M059J (cell line): ENCODE results near the gene RBM39. TPM values are rescaled to one million over a fixed set of nuclear protein-coding genes. Genes with fewer than 3 reads are reported as not detected.
"Not testable (repeated sequence)": the region's sequence is repeated elsewhere in the genome, so short reads cannot be mapped to it uniquely, and the experiment has no call there.

Source experiments
- DNase-seq: peaks from one replicate; pipeline ENCODE4 v3.0.0-alpha.2; 2012; ENCODE audit warnings: low read depth
- total RNA-seq: library from RNA; depleted of rRNA; stranded (reverse); fragments of >200 nt; shearing (Covaris generic); gene quantifications from 2 replicates; pipeline ENCODE4 v1.2.3, GENCODE V29; 2014

The RBM39 gene
- total RNA-seq, 1 experiment from 2014 or later = 201 TPM

GRCh38 chr20:35706591-35707529 is 35.2 kb downstream of the RBM39 start:
- not testable (repeated sequence) for DNase-seq

- not testable (repeated sequence) for DNase-seq
Observed at GRCh38 chr20:35705894-35706293, 36.2 kb downstream of the RBM39 start.

- DNase-seq = no peak
Observed at GRCh38 chr20:35704514-35705261, 37.4 kb downstream of the RBM39 start.

GRCh38 chr20:35702824-35703695 is 39.0 kb downstream of the RBM39 start:
- no peak for DNase-seq

GRCh38 chr20:35702051-35702823 is 39.8 kb downstream of the RBM39 start:
- peak; percentile 73 for DNase-seq

- DNase-seq = no peak
Observed at GRCh38 chr20:35700625-35701148, 41.4 kb downstream of the RBM39 start.

GRCh38 chr20:35699957-35700624 is 42.0 kb downstream of the RBM39 start:
- no peak for DNase-seq

GRCh38 chr20:35699127-35699956 is 42.7 kb downstream of the RBM39 start, which contains the start of the genes NFS1 and ROMO1:
Gene NFS1, minus strand, starts transcription at chr20:35699352. Its CDS starts 64 bp downstream, at chr20:35699288.
Gene ROMO1, plus strand, starts transcription at chr20:35699405. Its CDS starts 228 bp downstream, at chr20:35699633.
- peak; percentile 88 for DNase-seq

- peak; percentile 40 for DNase-seq
Observed at GRCh38 chr20:35698298-35699126, 43.5 kb downstream of the RBM39 start.

- DNase-seq = no peak
Observed at GRCh38 chr20:35697696-35698297, 44.3 kb downstream of the RBM39 start.

- DNase-seq = no peak
Observed at GRCh38 chr20:35695978-35696377, 46.1 kb downstream of the RBM39 start.

GRCh38 chr20:35695245-35695749 is 46.8 kb downstream of the RBM39 start:
- no peak for DNase-seq

GRCh38 chr20:35690265-35690664 is 51.8 kb downstream of the RBM39 start:
- DNase-seq = no peak

- peak; percentile 23 for DNase-seq
Observed at GRCh38 chr20:35686872-35687271, 55.2 kb downstream of the RBM39 start.

GRCh38 chr20:35685368-35685767 is 56.7 kb downstream of the RBM39 start:
- DNase-seq = not testable (repeated sequence)

GRCh38 chr20:35681960-35682359 is 60.1 kb downstream of the RBM39 start:
- no peak for DNase-seq

GRCh38 chr20:35680452-35681183 is 61.4 kb downstream of the RBM39 start:
- no peak for DNase-seq
